Neural cell (in vitro differentiated cells): ENCODE results near the gene TBCA. TPM values are rescaled to one million over a fixed set of nuclear protein-coding genes. Genes with fewer than 3 reads are reported as not detected.

Source experiments
- H2AFZ ChIP-seq: fragments of 200-600, 300-800 bp; sonication (generic), shearing (Covaris generic); 2 replicates; pipeline ENCODE4 v1.6.0; 2014; ENCODE audit warnings: low read depth, mild to moderate bottlenecking, antibody characterized with exemption, low read length, moderate library complexity
- H3F3A ChIP-seq: fragments of 200-600 bp; shearing (Covaris generic); 2 replicates; pipeline ENCODE4 v1.6.1; 2016; ENCODE audit warnings: mild to moderate bottlenecking, moderate library complexity, mixed read lengths, antibody characterized with exemption, low read length; ENCODE audit not compliant: insufficient read depth, poor library complexity, severe bottlenecking
- H3K27ac ChIP-seq: fragments of 200-600, 300-800 bp; sonication (generic), shearing (Covaris generic); 2 replicates; pipeline ENCODE4 v1.5.1; 2014; ENCODE audit warnings: mild to moderate bottlenecking, low read length, moderate library complexity
- H3K27me3 ChIP-seq: fragments of 300-800, 200-600 bp; sonication (generic), shearing (Covaris generic); 2 replicates; pipeline ENCODE4 v1.6.0; 2014; ENCODE audit warnings: mild to moderate bottlenecking, low read depth, low read length, moderate library complexity; ENCODE audit not compliant: insufficient read depth
- H3K36me3 ChIP-seq: fragments of 300-800, 200-600 bp; sonication (generic), shearing (Covaris generic); 2 replicates; pipeline ENCODE4 v1.5.1; 2014; ENCODE audit warnings: mild to moderate bottlenecking, antibody characterized with exemption, low read length, moderate library complexity; ENCODE audit not compliant: insufficient read depth
- H3K4me2 ChIP-seq: fragments of 300-800, 200-600 bp; sonication (generic), shearing (Covaris generic); 2 replicates; pipeline ENCODE4 v1.6.0; 2014; ENCODE audit warnings: mild to moderate bottlenecking, low read length
- H3K4me3 ChIP-seq: fragments of 300-800, 200-600 bp; sonication (generic), shearing (Covaris generic); 2 replicates; pipeline ENCODE4 v1.5.1; 2014; ENCODE audit warnings: mild to moderate bottlenecking, low read length, moderate library complexity
- H3K79me2 ChIP-seq: fragments of 200-600 bp; shearing (Covaris generic); replicated peaks from 2 replicates; pipeline ENCODE4 v1.6.0; 2014; ENCODE audit warnings: mild to moderate bottlenecking, low read length, moderate library complexity; ENCODE audit not compliant: insufficient read depth
- H3K9ac ChIP-seq: fragments of 300-800, 200-600 bp; sonication (generic), shearing (Covaris generic); 2 replicates; pipeline ENCODE4 v1.6.1; 2016; ENCODE audit warnings: mild to moderate bottlenecking, low read length, mixed read lengths
- H3K9me2 ChIP-seq: fragments of 200-600 bp; shearing (Covaris generic); 2 replicates; pipeline ENCODE4 v1.6.1; 2016; ENCODE audit warnings: mild to moderate bottlenecking, low read length, mixed read lengths; ENCODE audit not compliant: insufficient read depth
- H3K9me3 ChIP-seq: fragments of 200-600, 300-800 bp; sonication (generic), shearing (Covaris generic); 2 replicates; pipeline ENCODE4 v1.6.1; 2016; ENCODE audit warnings: mild to moderate bottlenecking, mixed run types, low read length, moderate library complexity, mixed read lengths
- H4K20me1 ChIP-seq: fragments of 200-600 bp; shearing (Covaris generic); 2 replicates; pipeline ENCODE4 v1.6.1; 2016; ENCODE audit warnings: mild to moderate bottlenecking, mixed run types; ENCODE audit not compliant: insufficient read depth
- EP300 ChIP-seq: fragments of 450-650 bp; conservative IDR thresholded peaks from 2 replicates; pipeline ENCODE4 v1.6.1; 2014; ENCODE audit warnings: antibody characterized with exemption, mild to moderate bottlenecking, moderate library complexity; ENCODE audit not compliant: poor library complexity, severe bottlenecking
- EZH2 ChIP-seq: fragments of 200-600, 300-800 bp; shearing (Covaris generic), sonication (generic); IDR thresholded peaks from 2 replicates; pipeline ENCODE4 v1.6.1; 2014; ENCODE audit warnings: antibody characterized with exemption, low read length, borderline replicate concordance, mild to moderate bottlenecking; ENCODE audit not compliant: insufficient read depth, poor library complexity, severe bottlenecking
- MXI1 ChIP-seq: fragments of 450-650 bp; conservative IDR thresholded peaks from 2 replicates; pipeline ENCODE4 v1.6.1; 2014; ENCODE audit warnings: antibody characterized with exemption, mild to moderate bottlenecking; ENCODE audit not compliant: poor library complexity, severe bottlenecking
- POLR2AphosphoS5 ChIP-seq: IDR thresholded peaks from 2 replicates; pipeline ENCODE4 v1.6.1; 2012
- RAD21 ChIP-seq: fragments of 450-650 bp; conservative IDR thresholded peaks from 2 replicates; pipeline ENCODE4 v1.6.1; 2014; ENCODE audit warnings: antibody characterized with exemption, mild to moderate bottlenecking, moderate library complexity
- TAF1 ChIP-seq: IDR thresholded peaks from 2 replicates; pipeline ENCODE4 v1.6.1; 2012; ENCODE audit warnings: low read depth
- polyA plus RNA-seq: library from polyadenylated mRNA; depleted of rRNA; stranded (reverse); fragments of >200 nt; gene quantifications from 2 replicates; pipeline ENCODE4 v1.2.3, GENCODE V29; 2014
- TF ChIP-seq, protein P1 (sequence below): fragments of 450-650 bp; IDR thresholded peaks from 2 replicates; pipeline ENCODE4 v1.5.1; 2014; ENCODE audit warnings: antibody characterized with exemption, mild to moderate bottlenecking, moderate library complexity; ENCODE audit not compliant: poor library complexity, severe bottlenecking
- TF ChIP-seq, protein P2 (sequence below): IDR thresholded peaks from 2 replicates; pipeline ENCODE4 v1.6.1; 2012; ENCODE audit warnings: borderline replicate concordance

TBCA gene
- polyA plus RNA-seq, 1 donor from 2014 or later, result 481 TPM

DNA sequence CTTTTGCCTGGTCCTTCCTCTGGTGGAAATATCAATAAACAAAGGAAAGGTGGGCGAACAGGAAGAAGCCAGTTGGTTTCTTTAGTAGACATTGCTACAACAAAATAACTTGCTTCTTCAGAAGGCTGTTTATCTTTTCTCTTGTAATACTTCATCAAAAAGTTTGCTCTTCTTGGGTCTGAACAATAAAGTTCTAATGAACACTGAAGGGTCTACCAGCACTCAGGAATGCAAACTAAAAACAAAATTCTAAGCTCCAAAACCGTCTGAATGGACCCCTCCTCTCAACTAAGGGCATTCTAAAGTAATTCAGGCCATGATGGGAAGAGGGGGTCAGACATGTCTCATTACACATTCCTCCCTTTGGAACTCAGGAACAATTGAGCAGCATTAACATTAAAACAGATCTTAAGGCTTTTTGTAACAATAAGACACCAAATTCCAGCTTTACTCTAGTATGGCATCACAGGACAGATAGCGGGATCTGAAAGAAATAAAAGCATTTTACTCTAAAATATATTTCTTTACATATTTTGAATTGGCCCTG, 2.3 kb downstream of the TBCA start:
- Histone ChIP-seq H3K4me2 (no peak overlapping the region), H3K27ac (no peak overlapping the region), H3K9ac (no peak overlapping the region), H3K9me3 (no peaks in the 10 kb centered on the region), H4K20me1 (no peaks in the 10 kb centered on the region), H3K4me3 (peak overlapping the region; percentile 87), H3F3A (no peaks in the 10 kb centered on the region), H3K79me2 (peaks cover 64% of the 10 kb centered on the region), H2AFZ (no peak overlapping the region), H3K36me3 (no peaks in the 10 kb centered on the region), H3K9me2 (no peaks in the 10 kb centered on the region), H3K27me3 (no peaks in the 10 kb centered on the region)
- TF ChIP-seq TAF1 (no peak), RAD21 (no peak), MXI1 (no peak)
- TF ChIP-seq, protein P1, sequence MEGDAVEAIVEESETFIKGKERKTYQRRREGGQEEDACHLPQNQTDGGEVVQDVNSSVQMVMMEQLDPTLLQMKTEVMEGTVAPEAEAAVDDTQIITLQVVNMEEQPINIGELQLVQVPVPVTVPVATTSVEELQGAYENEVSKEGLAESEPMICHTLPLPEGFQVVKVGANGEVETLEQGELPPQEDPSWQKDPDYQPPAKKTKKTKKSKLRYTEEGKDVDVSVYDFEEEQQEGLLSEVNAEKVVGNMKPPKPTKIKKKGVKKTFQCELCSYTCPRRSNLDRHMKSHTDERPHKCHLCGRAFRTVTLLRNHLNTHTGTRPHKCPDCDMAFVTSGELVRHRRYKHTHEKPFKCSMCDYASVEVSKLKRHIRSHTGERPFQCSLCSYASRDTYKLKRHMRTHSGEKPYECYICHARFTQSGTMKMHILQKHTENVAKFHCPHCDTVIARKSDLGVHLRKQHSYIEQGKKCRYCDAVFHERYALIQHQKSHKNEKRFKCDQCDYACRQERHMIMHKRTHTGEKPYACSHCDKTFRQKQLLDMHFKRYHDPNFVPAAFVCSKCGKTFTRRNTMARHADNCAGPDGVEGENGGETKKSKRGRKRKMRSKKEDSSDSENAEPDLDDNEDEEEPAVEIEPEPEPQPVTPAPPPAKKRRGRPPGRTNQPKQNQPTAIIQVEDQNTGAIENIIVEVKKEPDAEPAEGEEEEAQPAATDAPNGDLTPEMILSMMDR, result no peak

GRCh38 chr5:77772729-77773128, 3.4 kb downstream of the TBCA start:
- Histone ChIP-seq H4K20me1 (no peaks in the 10 kb centered on the region), H3K4me3 (peak overlapping the region; percentile 87)

GRCh38 chr5:77771452-77771851, 4.7 kb downstream of the TBCA start:
- Histone ChIP-seq H4K20me1 (no peaks in the 10 kb centered on the region), H3K27ac (no peak overlapping the region), H3K4me3 (no peak overlapping the region), H3K79me2 (peaks cover 80% of the 10 kb centered on the region), H3K9me2 (no peaks in the 10 kb centered on the region), H3F3A (no peaks in the 10 kb centered on the region), H3K9ac (no peak overlapping the region), H3K9me3 (no peaks in the 10 kb centered on the region), H3K4me2 (no peak overlapping the region), H3K36me3 (no peaks in the 10 kb centered on the region), H3K27me3 (no peaks in the 10 kb centered on the region), H2AFZ (no peak overlapping the region)
- TF ChIP-seq MXI1 (no peak), RAD21 (no peak), EP300 (no peak), POLR2AphosphoS5 (no peak), TAF1 (no peak), EZH2 (no peak)
- TF ChIP-seq, protein P2, sequence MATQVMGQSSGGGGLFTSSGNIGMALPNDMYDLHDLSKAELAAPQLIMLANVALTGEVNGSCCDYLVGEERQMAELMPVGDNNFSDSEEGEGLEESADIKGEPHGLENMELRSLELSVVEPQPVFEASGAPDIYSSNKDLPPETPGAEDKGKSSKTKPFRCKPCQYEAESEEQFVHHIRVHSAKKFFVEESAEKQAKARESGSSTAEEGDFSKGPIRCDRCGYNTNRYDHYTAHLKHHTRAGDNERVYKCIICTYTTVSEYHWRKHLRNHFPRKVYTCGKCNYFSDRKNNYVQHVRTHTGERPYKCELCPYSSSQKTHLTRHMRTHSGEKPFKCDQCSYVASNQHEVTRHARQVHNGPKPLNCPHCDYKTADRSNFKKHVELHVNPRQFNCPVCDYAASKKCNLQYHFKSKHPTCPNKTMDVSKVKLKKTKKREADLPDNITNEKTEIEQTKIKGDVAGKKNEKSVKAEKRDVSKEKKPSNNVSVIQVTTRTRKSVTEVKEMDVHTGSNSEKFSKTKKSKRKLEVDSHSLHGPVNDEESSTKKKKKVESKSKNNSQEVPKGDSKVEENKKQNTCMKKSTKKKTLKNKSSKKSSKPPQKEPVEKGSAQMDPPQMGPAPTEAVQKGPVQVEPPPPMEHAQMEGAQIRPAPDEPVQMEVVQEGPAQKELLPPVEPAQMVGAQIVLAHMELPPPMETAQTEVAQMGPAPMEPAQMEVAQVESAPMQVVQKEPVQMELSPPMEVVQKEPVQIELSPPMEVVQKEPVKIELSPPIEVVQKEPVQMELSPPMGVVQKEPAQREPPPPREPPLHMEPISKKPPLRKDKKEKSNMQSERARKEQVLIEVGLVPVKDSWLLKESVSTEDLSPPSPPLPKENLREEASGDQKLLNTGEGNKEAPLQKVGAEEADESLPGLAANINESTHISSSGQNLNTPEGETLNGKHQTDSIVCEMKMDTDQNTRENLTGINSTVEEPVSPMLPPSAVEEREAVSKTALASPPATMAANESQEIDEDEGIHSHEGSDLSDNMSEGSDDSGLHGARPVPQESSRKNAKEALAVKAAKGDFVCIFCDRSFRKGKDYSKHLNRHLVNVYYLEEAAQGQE, result no peak
- TF ChIP-seq, protein P1, result no peak

More at GRCh38 chr5:77772729-77773128, 3.4 kb downstream of the TBCA start:
- H3K9ac ChIP-seq, result no peak overlapping the region
- no peak overlapping the region for H2AFZ ChIP-seq
- H3K79me2 ChIP-seq, result peaks cover 70% of the 10 kb centered on the region
- TF ChIP-seq, protein P2, result no peak
- TF ChIP-seq EP300 (no peak), POLR2AphosphoS5 (no peak)
- no peaks in the 10 kb centered on the region for H3K36me3 ChIP-seq
- no peaks in the 10 kb centered on the region for H3K9me3 ChIP-seq
- H3K27ac ChIP-seq, result no peak overlapping the region
- H3K27me3 ChIP-seq, result no peaks in the 10 kb centered on the region
- H3K4me2 ChIP-seq, result no peak overlapping the region
- no peaks in the 10 kb centered on the region for H3F3A ChIP-seq
- no peaks in the 10 kb centered on the region for H3K9me2 ChIP-seq
